ENCODE data around the gene TBC1D16. TPM values are rescaled to one million over a fixed set of nuclear protein-coding genes. Genes with fewer than 3 reads are reported as not detected.

The TBC1D16 gene
- total RNA-seq, 1 donor from 2014 or later: 21.2 TPM

DNA sequence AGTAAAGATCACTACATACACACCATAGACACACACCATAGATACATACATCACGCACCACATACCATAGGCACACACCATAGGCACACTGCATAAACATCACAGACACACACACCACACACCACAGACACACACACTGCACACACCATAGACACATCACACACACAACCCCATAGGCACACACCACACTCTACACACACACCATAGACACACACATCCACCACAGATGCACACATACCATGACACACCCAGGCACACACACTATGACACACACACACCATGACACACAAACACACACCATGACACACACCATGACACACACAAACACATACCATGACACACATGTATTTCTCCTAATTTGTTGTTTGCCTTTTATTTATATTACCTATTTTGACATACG lies 14.1 kb downstream of the TBC1D16 start:
- TF ChIP-seq EZH2phosphoT487 (IDR thresholded peaks at IDR 0.05) (no peak), EZH2 (IDR thresholded peaks at IDR 0.05) (no peak)
- TF ChIP-seq, protein P1, sequence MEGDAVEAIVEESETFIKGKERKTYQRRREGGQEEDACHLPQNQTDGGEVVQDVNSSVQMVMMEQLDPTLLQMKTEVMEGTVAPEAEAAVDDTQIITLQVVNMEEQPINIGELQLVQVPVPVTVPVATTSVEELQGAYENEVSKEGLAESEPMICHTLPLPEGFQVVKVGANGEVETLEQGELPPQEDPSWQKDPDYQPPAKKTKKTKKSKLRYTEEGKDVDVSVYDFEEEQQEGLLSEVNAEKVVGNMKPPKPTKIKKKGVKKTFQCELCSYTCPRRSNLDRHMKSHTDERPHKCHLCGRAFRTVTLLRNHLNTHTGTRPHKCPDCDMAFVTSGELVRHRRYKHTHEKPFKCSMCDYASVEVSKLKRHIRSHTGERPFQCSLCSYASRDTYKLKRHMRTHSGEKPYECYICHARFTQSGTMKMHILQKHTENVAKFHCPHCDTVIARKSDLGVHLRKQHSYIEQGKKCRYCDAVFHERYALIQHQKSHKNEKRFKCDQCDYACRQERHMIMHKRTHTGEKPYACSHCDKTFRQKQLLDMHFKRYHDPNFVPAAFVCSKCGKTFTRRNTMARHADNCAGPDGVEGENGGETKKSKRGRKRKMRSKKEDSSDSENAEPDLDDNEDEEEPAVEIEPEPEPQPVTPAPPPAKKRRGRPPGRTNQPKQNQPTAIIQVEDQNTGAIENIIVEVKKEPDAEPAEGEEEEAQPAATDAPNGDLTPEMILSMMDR (IDR thresholded peaks at IDR 0.05): no peak
- H3K9me3 ChIP-seq (ENCODE audit: low read depth): no peaks in the 10 kb centered on the region
- H3K27me3 Mint-ChIP-seq (ENCODE audit: insufficient read depth, low read depth): peaks cover 2% of the 10 kb centered on the region
- DNase-seq (ENCODE audit: low spot score): no peak
- no peaks in the 10 kb centered on the region for H3K36me3 ChIP-seq
- H3K4me1 Mint-ChIP-seq: peaks cover 7% of the 10 kb centered on the region
- peaks cover 22% of the 10 kb centered on the region for H3K36me3 Mint-ChIP-seq
- no peak overlapping the region for H3K9ac ChIP-seq
- peaks cover 33% of the 10 kb centered on the region for H4K20me1 ChIP-seq (ENCODE audit: low read depth)
- no peak overlapping the region for H3K4me2 ChIP-seq
- no peak overlapping the region for H3K4me3 Mint-ChIP-seq
- peaks cover 31% of the 10 kb centered on the region for H3K79me2 ChIP-seq (ENCODE audit: low read depth)
- H3K27ac ChIP-seq: no peak overlapping the region
- peaks cover 5% of the 10 kb centered on the region for H3K4me1 ChIP-seq
- no peaks in the 10 kb centered on the region for H3K27me3 ChIP-seq
- no peak overlapping the region for H2AFZ ChIP-seq (replicated peaks)
- H3K9me3 Mint-ChIP-seq: no peaks in the 10 kb centered on the region
- no peak overlapping the region for H3K27ac Mint-ChIP-seq
- H3F3A ChIP-seq (ENCODE audit: low read depth): peaks cover 9% of the 10 kb centered on the region
- no peak overlapping the region for H3K4me3 ChIP-seq

DNA sequence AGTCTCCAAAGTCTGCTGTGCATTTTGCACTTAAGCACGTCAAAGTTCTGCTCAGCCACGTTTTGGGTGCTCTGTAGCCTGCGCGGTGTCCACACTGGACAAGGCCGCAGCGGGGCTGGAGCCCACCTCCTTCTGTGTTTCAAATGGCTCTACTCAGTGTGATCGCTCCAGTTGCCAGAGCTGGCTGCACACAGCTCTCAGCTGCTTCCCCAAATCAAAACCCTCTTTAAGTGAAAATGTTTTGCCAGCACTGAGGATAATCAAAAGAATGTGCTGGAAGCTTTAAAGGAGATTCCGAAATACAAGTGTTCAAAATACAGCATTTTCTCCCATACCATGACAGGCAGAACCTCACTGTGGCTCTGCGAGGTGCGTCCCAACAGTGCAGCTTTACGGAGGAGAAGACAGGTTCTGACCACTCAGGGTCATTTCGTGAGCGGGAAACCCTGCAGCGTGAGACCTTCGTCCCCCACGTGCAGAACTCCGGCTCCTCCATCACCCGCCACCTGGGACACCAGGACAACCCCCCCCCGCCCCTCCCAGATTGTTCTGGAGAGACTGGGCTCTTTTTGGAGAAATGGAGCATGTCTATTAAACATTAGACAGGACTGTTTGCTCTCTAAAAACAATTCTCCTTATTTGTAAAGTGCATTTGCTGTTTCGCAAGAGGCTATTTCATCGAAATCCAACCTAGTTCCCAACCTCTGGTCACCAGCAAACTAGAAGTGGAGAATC lies 16.6 kb downstream of the TBC1D16 start:
- Histone ChIP-seq H3K4me2 (no peak overlapping the region), H4K20me1 (ENCODE audit: low read depth) (peaks cover 13% of the 10 kb centered on the region), H3K4me3 (no peak overlapping the region)

DNA sequence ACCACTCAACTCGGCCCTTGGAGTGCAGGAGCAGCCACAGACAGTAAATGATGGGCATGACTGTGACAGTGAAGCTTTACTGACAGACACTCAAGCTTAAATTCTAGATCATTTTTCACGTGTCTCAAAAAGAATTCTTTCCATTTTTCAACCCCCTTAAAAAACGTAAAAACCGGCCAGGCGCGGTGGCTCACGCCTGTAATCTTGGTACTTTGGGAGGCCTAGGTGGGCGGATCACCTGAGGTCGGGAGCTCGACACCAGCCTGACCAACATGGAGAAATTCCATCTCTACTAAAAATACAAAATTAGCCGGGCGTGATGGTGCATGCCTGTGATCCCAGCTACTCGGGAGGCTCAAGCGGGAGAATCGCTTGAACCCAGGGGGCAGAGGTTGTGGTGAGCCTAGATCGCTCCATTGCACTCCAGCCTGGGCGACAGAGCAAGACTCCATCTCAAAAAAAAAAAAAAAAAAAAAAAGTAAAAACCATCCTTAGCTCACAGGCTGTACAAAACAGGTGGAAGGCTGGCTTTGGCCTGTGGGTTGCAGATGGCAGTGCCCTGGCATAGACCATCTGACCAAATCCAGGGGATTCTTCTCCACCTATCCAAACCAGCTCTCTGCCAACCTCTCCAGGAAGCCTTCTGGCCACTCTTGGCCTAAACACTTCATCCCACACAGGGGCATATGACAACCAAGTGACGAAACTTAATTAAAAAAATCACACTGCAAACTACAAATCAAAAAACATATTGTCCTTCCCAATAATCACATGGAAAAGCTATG lies 18.3 kb downstream of the TBC1D16 start:
- Histone ChIP-seq H3K4me2 (no peak overlapping the region), H3K4me3 (no peak overlapping the region), H3K9ac (no peak overlapping the region), H3F3A (ENCODE audit: low read depth) (no peaks in the 10 kb centered on the region), H3K79me2 (ENCODE audit: low read depth) (peaks cover 24% of the 10 kb centered on the region), H3K9me3 (ENCODE audit: low read depth) (no peaks in the 10 kb centered on the region), H3K4me1 (peaks cover 9% of the 10 kb centered on the region), H2AFZ (replicated peaks) (no peak overlapping the region), H4K20me1 (ENCODE audit: low read depth) (peaks cover 2% of the 10 kb centered on the region), H3K27me3 (no peaks in the 10 kb centered on the region), H3K27ac (no peak overlapping the region), H3K36me3 (no peaks in the 10 kb centered on the region)
- TF ChIP-seq, protein P1 (IDR thresholded peaks at IDR 0.05): no peak
- TF ChIP-seq EZH2 (IDR thresholded peaks at IDR 0.05) (no peak), EZH2phosphoT487 (IDR thresholded peaks at IDR 0.05) (no peak)
- Mint-ChIP-seq H3K27ac (no peak overlapping the region), H3K27me3 (ENCODE audit: insufficient read depth, low read depth) (peaks cover 2% of the 10 kb centered on the region), H3K4me3 (no peak overlapping the region), H3K4me1 (peaks cover 2% of the 10 kb centered on the region), H3K9me3 (peaks cover 8% of the 10 kb centered on the region), H3K36me3 (peaks cover 33% of the 10 kb centered on the region)
- DNase-seq (ENCODE audit: low spot score): no peak

More for the DNA sequence above, 16.6 kb downstream of the TBC1D16 start:
- Histone ChIP-seq H3K27me3 (no peaks in the 10 kb centered on the region), H3K9ac (no peak overlapping the region), H2AFZ (replicated peaks) (no peak overlapping the region), H3K27ac (no peak overlapping the region), H3K9me3 (ENCODE audit: low read depth) (no peaks in the 10 kb centered on the region), H3F3A (ENCODE audit: low read depth) (peaks cover 4% of the 10 kb centered on the region), H3K36me3 (no peaks in the 10 kb centered on the region), H3K79me2 (ENCODE audit: low read depth) (peaks cover 24% of the 10 kb centered on the region), H3K4me1 (no peaks in the 10 kb centered on the region)
- Mint-ChIP-seq H3K9me3 (peaks cover 8% of the 10 kb centered on the region), H3K27me3 (ENCODE audit: insufficient read depth, low read depth) (peaks cover 2% of the 10 kb centered on the region), H3K4me1 (peaks cover 2% of the 10 kb centered on the region), H3K27ac (peak overlapping the region; percentile 9), H3K4me3 (no peak overlapping the region), H3K36me3 (peaks cover 34% of the 10 kb centered on the region)
- TF ChIP-seq, protein P1 (IDR thresholded peaks at IDR 0.05): no peak
- no peak for TF ChIP-seq EZH2phosphoT487 (IDR thresholded peaks at IDR 0.05)
- TF ChIP-seq EZH2 (IDR thresholded peaks at IDR 0.05): no peak
- DNase-seq (ENCODE audit: low spot score): no peak
